ENCODE measurements around the gene FMN1. TPM values are rescaled to one million over a fixed set of nuclear protein-coding genes. Genes with fewer than 3 reads are reported as not detected.

FMN1 gene
- total RNA-seq, 1 donor from 2014 or later = 2.9 TPM

GRCh38 chr15:33101036-33101435 is 93.5 kb downstream of the FMN1 start:
- no peak for DNase-seq
- intact Hi-C loops (cut with micrococcal nuclease) = no loop called here
- no peak for ATAC-seq

GRCh38 chr15:33100314-33100713 is 94.2 kb downstream of the FMN1 start:
- intact Hi-C loops (cut with micrococcal nuclease) = no loop called here
- DNase-seq (no peak), ATAC-seq (no peak)

GRCh38 chr15:33099739-33100138 is 94.8 kb downstream of the FMN1 start:
- intact Hi-C loops (cut with micrococcal nuclease) = no loop called here
- no peak for DNase-seq
- ATAC-seq = no peak

- DNase-seq (no peak), ATAC-seq (no peak)
- intact Hi-C loops (cut with micrococcal nuclease) = no loop called here
Observed at GRCh38 chr15:33099213-33099612, 95.3 kb downstream of the FMN1 start.

GRCh38 chr15:33098094-33099058 is 96.1 kb downstream of the FMN1 start:
- no peak for DNase-seq
- intact Hi-C loops (cut with micrococcal nuclease) = no loop called here
- no peak for ATAC-seq

- DNase-seq (no peak), ATAC-seq (no peak)
- intact Hi-C loops (cut with micrococcal nuclease) = no loop called here
Observed at GRCh38 chr15:33096134-33096533, 98.4 kb downstream of the FMN1 start.

GRCh38 chr15:33095641-33096040 is 98.9 kb downstream of the FMN1 start:
- DNase-seq (no peak), ATAC-seq (no peak)
- intact Hi-C loops (cut with micrococcal nuclease) = no loop called here

- intact Hi-C loops (cut with micrococcal nuclease) = no loop called here
- ATAC-seq (peak; percentile 80), DNase-seq (no peak)
Observed at GRCh38 chr15:33094336-33094735, 100.2 kb downstream of the FMN1 start.

- intact Hi-C loops (cut with micrococcal nuclease) = no loop called here
- DNase-seq = no peak
- ATAC-seq = no peak
Observed at GRCh38 chr15:33093222-33093621, 101.3 kb downstream of the FMN1 start.

- DNase-seq (no peak), ATAC-seq (peak; percentile 21)
- intact Hi-C loops (cut with micrococcal nuclease) = no loop called here
Observed at GRCh38 chr15:33091983-33092693, 102.4 kb downstream of the FMN1 start.

- intact Hi-C loops (cut with micrococcal nuclease) = no loop called here
- DNase-seq (no peak), ATAC-seq (peak; percentile 44)
Observed at GRCh38 chr15:33089878-33090757, 104.4 kb downstream of the FMN1 start.

GRCh38 chr15:33089165-33089877 is 105.2 kb downstream of the FMN1 start:
- intact Hi-C loops (cut with micrococcal nuclease) = no loop called here
- DNase-seq (no peak), ATAC-seq (no peak)

- DNase-seq (no peak), ATAC-seq (peak; percentile 51)
- intact Hi-C loops (cut with micrococcal nuclease) = loop anchor here (2.0 kb wide), 1 partner anchor 46 kb away; no protein-coding TSS in a partner anchor
Observed at GRCh38 chr15:33086500-33087121, 107.9 kb downstream of the FMN1 start.

- DNase-seq (no peak), ATAC-seq (no peak)
- intact Hi-C loops (cut with micrococcal nuclease) = no loop called here
Observed at GRCh38 chr15:33084661-33085060, 109.9 kb downstream of the FMN1 start.

GRCh38 chr15:33083232-33084081 is 111.1 kb downstream of the FMN1 start:
- no peak for DNase-seq
- no peak for ATAC-seq
- intact Hi-C loops (cut with micrococcal nuclease) = no loop called here

- DNase-seq = no peak
- intact Hi-C loops (cut with micrococcal nuclease) = no loop called here
- no peak for ATAC-seq
Observed at GRCh38 chr15:33080006-33080405, 114.5 kb downstream of the FMN1 start.

GRCh38 chr15:33078607-33079006 is 115.9 kb downstream of the FMN1 start:
- ATAC-seq = no peak
- intact Hi-C loops (cut with micrococcal nuclease) = no loop called here
- no peak for DNase-seq

All from left ventricle myocardium superior (tissue), 1 donor.